Limb (tissue), 2 donors: Measurements from ENCODE around the gene KLHL17.
A peak's percentile ranks its signal among the peaks of the same experiment; 100 is the strongest.
"Not testable (repeated sequence)": the region's sequence is repeated elsewhere in the genome, so short reads cannot be mapped to it uniquely, and the experiment has no call there.

Experiments
- DNase-seq, 2 donors: peaks; one replicate each; pipeline ENCODE4 v3.0.0-alpha.2; 2016; ENCODE audit errors: extremely low spot score in 2 of 2

KLHL17 gene

DNA sequence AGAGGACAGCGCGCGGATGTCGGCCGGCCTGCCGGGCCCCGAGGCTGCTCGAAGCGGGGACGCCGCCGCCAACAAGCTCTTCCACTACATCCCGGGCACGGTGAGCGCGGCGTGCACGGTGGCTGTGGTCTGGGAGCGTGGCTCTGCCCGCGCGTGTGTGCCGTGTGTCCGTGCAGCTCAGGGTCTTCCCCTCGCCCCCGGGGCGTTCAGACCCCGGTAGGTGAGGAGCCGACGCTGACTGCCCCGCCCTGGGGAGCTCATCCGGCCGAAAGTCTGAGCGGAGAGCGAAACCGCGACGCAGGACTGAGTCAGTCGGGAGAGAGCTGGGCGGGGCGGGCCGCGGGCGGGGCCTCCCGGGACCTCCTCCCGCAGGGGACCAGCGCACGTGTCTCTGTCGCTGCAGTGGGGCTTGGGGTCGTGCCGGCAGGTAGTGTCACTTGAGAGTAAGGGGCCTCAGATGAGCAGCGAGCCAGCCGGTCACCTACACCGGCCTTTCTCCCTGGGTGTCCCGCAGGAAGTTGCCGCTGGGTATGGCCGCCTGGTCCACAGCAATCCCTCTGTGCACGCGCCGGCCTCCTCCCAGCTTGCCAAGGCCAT lies 6.4 kb downstream of the KLHL17 start:
- DNase-seq, result no peak

DNA sequence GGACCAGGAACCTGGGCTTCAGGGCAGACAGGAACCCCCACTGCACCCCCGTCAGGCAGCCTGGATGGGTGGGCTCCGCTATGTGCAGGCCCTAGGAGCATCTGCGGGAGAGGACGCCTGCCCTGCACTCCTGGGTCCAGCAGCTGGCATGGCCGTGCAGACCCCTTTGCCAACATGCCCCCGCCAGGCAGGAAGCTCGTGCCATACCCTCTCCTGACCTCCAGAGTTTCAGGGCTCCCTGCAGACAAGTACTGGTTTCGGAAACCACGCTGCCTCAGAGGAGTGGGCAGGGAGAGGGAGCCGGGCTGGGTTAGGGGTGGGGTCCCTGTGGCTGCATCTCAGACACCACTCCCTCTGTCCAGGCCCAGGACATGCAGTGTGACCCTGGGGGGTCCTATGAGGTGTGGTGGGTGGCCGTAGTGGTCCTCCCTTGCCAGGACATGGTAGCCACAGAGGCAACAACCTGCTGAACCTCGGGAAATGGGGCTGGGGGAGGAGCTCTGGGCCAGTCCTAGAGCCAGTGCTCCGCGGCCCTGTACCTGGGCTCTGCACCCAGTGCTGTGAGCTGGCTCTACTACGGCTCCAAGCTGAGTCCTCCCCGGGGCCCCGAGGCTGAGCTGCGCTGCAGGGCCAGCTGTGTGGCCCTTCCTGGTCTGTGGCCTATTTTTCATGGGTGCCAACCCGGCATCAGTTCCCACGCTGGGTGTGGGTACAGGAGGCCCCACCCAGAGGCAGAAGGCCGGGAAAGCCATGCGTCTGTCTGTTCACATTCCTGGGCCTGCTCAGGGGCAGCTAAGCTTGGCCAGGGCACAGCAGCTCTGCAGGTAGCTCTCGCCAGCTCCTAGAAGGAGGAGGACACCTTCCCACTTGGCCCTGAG lies 7.3 kb downstream of the KLHL17 start:
- no peak for DNase-seq

DNA sequence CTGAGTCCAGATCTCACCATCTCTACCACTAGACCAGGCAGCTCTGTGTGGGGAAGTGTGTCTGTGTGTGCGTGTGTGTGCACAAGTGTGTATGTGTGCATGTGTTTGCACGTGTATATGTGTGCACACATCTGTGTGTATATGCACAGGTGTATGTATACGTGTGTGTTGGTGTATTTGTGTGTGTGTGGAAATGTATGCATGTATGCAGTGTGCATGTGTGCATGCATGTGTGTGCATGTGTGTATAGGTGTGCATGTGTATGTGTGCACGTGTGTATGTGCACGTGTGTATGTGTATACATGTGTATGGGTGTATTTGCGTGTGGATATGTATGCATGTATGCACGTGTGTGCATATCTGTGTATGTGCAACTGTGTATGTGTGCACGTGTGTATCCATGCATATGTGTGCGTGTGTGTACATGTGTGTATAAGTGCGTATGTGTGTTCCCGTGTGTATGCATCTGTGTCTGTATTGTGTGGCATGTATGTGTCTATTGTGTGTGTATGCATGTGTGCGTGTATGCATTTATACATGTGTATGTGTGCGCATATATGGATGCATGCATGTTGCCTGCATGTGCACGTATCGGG lies 9.0 kb downstream of the KLHL17 start:
- DNase-seq, result no peak

DNA sequence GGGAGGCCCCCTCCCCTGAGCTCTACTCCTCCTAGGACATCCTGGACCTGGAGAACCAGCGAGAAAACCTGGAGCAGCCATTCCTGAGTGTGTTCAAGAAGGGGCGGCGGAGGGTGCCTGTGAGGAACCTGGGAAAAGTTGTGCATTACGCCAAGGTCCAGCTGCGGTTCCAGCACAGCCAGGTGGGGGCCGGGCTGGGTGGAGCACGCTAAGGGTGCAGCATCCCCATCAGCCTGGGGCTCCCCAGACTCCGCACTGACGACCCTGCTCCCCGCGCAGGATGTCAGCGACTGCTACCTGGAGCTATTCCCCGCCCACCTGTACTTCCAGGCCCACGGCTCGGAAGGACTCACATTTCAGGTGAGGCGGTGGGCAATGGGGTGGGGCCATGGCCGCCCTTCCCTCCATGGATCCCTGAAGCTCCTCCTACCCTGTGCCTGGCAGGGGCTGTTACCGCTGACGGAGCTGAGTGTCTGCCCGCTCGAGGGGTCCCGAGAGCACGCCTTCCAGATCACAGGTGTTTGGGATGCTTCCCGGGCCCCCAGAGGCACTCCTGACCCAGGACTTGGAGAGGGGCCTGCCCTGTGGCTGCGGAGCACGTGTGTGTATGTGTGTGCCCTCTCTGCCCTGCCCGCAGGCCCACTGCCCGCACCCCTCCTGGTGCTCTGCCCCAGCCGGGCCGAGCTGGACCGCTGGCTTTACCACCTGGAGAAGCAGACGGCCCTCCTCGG lies 10.0 kb downstream of the KLHL17 start:
- DNase-seq, result no peak

DNA sequence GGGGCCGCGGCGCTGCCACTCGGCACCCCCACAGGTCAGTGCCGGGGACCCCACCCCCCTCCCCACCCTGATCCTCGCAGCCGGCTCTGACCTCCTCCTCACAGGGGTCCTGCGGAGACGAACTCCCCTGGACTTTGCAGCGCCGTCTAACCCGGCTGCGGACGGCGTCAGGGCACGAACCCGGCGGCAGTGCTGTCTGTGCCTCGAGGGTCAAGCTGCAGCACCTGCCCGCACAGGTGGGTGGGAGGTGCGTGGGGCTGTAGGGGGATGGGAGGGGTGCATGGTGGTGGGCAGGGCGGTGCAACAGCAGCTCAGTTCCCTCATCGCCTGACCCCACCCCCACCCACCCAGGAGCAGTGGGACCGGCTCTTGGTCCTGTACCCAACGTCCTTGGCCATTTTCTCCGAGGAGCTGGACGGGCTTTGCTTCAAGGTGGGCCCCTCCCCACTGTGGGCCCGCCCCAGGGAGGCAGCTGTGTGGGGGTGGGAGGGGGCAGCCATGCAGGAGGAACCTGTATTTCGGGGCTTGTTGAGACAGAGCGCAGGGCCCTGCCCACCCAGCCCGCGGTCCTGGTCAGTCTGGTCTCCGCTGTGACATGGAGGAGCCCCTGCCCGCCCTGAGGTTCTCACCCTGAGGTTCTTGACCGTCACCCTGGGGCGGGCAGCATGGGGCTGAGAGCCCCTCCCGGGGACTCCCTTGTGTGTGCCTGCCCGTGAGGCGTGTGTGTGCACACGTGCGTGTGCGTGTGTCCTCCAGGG lies 10.8 kb downstream of the KLHL17 start:
- DNase-seq, result no peak

DNA sequence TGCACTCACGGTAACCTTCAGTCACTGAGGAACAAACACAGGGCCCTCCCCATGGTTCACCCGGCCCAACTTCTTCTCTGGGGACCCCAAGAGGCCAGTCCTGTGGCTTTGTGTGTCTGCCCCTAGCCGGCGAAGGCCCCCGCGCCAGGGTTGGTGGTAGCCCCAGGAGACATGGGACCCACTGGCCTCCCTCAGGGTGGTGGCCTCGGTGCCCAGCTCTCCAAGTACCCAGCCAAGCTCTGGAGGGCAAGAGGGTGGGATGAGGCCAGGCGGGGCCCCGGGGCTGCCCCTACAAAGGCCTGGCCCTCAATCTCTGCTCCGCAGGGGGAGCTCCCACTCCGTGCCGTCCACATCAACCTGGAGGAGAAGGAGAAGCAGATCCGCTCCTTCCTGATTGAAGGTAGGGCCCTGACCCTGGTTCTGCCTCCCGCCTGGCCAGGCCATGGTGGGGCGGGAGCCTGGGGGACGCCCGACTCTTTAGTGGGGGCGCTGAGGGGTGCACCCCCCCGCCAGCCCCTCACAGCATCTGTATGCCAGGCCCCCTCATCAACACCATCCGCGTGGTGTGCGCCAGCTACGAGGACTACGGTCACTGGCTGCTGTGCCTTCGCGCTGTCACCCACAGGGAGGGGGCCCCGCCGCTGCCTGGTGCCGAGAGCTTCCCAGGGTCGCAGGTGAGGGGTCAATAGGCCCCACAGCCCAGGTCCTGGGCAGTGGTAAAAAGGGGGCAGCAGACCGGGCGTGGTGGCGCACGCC lies 11.5 kb downstream of the KLHL17 start:
- no peak for DNase-seq

DNA sequence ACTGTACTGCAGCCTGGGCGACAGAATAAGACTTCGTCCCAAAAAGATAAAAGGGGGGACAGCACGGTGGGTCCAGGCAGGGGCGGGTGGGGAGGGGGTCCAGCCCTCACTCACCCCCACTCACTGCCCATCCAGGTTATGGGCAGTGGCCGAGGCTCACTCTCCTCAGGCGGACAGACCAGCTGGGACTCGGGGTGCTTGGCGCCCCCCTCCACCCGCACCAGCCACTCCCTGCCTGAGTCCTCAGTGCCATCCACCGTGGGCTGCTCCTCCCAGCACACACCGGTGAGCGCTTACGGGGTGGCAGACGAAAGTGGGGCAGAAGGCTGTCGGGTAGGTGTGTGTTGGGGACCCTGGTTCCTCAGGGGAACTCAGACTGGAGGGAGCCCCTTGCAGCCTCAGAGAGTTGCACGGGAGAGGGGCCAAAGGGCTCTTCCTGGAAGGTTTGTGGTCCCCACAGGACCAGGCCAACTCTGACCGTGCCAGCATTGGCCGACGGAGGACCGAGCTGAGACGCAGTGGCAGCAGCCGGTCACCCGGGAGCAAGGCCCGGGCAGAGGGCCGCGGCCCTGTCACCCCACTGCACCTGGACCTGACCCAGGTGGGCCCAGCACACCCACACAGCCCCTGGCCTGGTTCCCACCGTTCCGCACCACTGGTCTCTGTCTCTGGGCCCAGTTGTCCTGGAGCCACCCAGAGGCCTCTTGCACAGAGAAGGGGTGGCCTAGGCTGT lies 12.5 kb downstream of the KLHL17 start:
- no peak for DNase-seq

DNA sequence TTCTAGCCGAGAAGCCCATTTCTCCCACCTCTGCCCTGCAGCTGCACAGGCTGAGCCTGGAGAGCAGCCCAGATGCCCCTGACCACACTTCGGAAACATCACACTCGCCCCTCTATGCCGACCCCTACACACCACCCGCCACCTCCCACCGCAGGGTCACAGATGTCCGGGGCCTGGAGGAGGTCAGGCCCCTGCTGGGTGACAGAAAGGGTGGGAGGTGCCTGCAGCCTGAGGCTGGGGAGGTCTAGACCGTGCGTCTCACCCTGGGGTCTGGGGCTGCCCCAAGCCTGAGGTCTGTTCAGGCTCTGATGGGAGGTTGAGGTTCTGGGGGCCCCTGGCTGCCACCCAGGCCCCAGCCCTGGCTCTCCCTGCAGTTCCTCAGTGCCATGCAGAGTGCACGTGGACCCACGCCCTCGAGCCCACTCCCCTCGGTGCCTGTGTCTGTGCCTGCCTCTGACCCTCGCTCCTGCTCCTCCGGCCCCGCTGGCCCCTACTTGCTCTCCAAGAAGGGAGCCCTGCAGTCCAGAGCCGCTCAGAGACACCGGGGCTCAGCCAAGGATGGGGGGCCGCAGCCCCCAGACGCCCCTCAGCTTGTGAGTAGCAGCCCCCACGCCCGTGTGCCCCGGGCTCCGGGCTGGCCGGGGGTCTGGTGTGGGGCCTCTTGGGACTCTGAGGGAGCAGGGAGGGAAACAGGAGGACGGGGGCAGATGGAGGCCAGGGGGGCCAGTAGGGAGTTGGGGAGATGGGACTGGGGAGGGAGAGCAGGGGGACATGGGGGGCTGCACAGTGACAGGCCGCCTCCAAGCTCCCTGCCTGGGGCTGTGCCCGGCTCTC lies 13.3 kb downstream of the KLHL17 start:
- DNase-seq, result no peak

DNA sequence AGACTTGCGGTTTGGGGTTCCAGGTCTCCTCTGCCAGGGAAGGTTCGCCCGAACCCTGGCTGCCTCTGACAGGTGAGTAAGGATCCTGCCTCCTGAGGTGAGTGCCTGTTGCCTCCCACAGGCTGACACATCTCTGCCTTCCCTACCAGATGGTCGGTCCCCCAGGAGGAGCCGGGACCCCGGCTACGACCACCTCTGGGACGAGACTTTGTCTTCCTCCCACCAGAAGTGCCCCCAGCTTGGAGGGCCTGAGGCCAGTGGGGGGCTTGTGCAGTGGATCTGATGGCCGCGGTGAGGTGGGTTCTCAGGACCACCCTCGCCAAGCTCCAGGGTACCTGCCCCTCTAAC lies 13.9 kb downstream of the KLHL17 start:
- no peak for DNase-seq

DNA sequence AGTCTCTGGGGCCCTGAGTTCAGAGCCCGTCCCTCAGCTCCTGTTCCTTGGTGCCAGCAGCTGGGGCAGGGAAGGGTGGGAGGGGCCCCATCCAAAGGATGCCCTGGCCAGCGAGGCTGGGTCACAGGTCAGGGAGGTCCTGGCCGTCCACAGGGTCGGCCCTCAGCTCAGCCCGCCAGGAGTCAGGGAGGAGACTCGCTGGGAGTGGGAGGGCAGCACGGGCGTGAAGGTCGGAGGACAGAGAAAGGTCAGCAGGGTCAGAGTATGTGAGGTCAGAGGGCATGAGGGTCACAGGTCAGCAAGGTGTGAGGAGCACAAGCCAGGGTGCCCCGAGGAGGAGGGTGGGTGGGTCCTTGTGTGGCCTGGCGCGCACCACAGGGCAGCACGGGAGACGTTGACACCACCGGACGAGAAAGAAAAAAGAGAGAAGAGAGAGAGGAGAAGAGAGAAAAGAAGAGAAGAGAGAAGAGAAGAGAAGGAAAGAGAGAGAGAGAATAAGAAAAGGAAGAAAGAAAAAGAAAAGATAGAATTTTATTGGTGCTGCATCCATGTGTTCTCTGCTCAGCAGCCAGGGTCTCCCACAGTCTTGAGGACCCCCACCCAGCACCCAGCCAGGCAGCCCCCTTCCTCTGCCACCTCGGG lies 14.4 kb downstream of the KLHL17 start:
- peak in 1 of 2 donors; percentile 33 for DNase-seq

DNA sequence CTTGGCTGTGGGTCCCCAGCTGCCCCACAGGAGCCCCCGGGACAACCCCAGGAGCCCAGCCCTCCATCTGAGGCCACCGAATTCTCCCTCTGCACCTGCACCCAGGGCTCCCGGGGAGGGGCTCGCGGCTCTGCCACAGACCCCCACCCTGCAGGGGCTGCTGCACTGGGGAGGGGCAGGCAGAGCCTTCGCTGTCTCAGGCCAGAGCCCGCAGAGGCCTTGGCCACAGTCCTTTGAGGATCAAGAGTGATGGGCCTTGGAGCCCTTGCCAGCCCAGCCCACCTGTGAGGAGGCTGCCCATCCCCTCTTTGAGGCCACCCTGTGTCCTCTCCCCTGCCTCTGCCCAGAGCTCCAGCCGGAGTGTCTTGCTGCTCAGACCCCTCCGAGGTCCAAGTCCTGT lies 15.0 kb downstream of the KLHL17 start:
- DNase-seq, result peak in 1 of 2 donors; percentile 29

DNA sequence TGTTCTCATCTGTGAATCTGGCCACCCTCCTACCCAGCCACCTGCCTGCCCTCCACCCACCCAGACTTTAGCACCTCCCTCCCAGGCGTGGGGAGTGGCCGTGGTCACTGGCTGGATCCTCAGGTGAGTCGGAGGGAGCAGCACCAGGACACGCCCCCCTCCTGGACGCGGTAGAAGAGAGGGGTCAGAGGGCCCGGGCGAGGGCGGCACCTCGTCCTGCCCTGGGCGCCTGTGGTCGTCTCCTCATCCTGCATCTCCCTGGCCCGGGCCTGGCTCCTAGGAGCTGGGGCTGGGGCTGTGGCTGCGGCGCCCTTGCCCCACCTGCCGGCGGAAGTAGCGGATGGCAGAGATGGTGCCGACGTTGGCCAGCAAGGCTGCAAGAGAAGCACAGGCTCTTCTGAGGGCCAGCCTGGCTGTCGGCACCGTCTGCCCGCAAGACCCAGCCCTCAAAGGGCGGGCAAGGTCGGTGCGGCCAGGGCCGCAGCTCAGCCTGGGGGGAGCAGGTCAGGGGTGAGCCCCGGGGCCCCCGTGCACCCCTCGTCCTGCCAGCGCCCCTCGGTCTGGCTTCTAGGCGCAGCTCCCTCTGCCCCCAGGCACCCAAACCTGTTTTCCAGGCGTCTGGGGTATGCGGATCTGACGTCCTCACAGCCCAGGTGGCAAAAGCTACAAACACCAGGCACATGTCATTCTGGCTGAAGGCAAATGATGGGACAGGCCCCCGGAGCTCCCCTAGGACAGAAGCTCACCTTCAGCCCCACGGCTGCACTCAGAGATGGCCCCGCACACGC lies 15.7 kb downstream of the KLHL17 start:
- peak; percentile 51 to 87 for DNase-seq

DNA sequence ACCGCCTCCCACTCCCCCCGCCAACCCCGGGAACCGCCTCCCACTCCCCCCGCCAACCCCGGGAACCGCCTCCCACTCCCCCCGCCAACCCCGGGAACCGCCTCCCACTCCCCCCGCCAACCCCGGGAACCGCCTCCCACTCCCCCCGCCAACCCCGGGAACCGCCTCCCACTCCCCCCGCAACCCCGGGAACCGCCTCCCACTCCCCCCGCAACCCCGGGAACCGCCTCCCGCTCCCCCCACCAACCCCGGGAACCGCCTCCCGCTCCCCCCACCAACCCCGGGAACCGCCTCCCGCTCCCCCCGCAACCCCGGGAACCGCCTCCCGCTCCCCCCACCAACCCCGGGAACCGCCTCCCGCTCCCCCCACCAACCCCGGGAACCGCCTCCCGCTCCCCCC lies 16.4 kb downstream of the KLHL17 start:
- DNase-seq, result not testable (repeated sequence)

DNA sequence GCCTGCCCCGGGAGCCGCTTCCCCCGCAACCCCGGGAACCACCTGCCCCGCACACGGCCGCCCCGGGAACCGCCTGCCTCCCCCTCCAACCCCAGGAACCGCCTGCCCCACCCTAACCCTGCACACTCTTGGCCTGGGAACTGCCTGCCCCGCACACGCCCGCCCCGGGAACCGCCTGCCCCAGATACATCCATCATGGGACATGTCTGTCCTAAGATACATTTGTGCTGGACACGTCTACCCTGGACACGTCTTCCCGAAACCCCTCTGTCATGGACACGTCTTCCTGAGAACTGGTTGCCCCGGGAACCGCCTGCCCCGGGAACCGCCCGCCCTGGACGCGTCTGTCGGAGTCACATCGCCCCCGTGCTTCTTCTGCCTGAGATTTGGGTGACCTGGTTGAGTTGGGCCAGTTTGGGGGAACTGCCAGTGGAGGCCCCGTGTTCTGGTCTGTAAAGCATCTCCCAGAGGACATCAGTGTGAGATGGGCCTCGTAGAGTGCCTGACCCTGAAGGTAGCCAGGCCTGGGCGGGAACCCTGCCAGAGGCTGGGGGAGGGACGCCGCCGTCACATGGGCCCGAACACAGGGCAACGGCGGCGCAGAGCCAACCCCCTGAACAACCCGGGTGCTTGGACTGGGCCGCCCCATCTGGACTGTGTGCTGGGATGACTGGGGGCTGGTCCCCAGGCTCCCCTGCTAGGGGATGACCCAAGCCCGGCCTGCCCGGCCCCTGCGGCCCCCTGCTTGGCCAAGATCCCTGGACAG lies 17.9 kb downstream of the KLHL17 start:
- peak in 1 of 2 donors; percentile 28 for DNase-seq

DNA sequence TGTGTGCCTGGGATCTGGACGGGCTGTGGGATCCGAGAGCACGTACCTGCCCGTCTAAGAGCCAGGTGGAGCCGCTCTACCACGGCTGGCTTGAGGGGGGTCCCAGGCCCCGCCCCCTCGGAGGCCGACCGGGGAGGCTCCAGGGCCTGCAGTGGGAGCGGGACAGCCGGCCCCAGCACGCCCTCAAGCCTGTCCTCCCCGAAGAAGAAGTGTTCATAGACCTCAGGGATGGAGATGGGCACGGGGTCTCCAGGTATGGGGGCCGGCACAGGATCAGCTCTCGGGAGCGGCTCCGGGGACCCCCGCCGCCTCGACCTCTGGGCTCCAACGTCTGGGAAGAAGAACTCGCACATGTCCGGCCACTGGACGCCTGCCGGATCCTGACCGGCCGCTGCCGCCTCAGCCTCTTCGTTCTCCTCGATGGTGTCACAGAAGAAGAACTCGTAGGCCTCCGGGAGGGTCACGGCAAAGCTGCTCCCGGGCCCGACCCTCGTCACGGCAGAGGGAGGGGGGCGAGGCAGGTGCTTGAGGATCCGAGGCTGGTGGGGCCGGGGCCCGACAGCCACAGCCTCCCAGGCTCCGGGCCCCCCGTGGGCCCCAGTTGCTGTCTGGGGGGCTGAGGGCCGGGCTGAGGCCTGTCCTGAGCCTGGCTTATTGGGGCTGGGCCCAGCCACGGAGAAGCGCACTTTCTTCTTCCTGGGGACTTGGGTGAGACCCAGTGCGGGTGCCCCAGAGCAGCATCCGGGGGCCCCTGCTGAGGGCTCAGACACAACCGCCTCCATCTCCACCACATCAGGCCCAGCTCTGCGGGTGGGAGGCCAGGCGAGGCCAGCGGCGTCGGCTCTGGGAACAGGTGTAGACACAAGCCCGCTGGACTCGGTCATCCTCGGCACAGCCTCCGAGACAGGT lies 18.7 kb downstream of the KLHL17 start:
- DNase-seq, result peak in 1 of 2 donors; percentile 26

DNA sequence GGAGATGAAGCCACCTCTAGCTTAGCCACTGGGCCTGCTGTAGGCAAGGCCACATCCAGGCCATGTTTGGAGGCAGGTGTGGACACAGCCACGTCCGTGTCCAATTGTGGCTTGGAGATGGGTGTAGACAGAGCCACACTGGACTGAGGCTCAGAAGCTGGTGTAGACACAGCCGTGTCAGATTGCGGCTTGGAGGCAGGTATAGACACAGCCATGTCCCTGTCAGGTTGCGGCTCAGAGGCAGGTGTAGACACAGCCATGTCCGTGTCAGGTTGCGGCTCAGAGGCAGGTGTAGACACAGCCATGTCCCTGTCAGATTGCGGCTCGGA lies 19.3 kb downstream of the KLHL17 start:
- no peak for DNase-seq
